Midbrain (tissue), 1 donor: ENCODE results near the gene ZFP62.

Experiments
- DNase-seq: peaks from one replicate; lab custom pipeline; 2025; lab: John Stamatoyannopoulos, UW

Gene ZFP62

DNA sequence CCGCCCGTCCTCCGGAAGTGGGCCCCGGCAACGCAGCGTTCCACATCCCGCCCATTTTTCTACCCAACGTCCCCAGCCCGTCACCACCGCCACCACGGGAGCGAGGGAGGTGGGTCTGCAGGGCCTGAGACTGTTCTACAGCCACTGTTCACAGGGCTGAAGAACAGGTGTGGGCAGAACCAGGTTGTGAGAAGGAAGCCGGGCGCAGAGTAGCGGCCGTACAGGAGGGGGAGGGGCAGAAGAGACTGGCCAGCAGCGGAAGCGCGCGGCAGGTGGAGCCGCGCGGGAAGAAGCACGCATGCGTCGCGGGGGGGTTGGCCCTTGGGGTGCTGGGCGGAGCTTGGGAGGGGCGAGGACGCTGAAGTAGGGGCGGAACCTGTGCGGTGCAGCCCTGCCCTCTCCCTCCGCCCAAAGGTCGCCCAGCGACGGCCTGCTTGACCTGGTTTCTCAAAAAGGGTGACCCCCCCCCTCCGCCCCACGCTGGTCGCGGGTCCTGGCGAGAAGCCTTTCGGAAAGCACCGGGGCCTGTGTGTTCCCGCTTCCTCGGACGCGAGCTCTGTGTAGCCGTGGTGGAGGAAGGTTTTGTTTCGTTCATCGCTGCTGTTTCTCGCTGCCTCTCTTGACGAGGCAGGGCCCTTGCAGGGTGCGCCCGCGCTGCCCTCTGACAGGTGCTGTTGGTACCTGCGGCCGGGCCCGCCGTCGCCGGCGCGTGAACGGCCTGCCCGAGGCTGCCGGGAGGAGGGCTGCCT is 50.7 kb downstream of the ZFP62 start:
- peak; percentile 98 for DNase-seq

GRCh38 chr5:180809403-180810209 is 51.5 kb downstream of the ZFP62 start:
- peak; percentile 86 for DNase-seq

DNA sequence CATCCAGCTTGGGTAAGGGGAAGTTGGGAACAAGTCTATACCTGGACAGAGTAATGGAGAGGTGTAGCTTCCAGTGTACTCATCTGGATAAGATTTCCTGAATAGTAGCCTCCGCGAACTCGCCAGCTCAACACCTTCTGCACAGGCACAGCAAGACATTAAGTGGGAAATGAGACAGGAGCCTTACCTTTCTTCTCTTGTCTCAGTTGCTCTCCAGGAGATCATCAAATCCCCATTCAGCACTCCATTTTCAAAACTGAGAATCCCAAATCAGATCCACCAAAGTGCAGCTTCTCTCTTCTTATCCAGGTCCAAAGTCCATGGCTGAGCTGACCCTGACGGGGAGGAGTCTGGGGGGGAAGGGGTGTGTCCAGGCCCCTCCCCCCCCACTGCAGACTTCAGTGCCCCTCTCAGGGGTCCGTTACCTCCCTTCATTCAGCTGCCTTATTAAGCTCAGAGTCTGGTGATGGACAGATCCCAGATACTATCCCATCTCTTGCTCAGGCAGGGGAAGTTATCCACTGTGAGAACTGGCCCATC is 52.5 kb downstream of the ZFP62 start:
- no peak for DNase-seq

GRCh38 chr5:180807654-180808414 is 53.2 kb downstream of the ZFP62 start:
- no peak for DNase-seq

DNA sequence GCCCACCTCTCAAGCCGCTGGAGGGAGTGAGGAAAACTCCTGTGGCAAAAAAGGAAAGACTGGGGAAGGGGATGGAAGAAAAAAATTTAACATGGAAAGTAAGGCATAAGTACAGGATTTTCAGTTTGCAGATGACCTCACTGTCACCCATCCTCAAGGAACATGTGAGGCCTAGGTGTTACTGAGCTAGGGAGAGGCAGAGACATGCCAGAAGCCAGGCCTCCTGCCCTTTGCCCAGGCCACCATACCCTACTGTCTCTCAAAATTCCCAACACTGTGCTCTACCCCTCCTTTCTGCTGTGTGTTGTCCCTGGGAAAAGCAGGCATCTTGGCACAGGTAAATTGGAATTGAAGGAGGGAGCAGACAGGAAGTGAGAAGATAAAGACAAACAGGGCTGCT is 54.0 kb downstream of the ZFP62 start:
- no peak for DNase-seq

- DNase-seq, result no peak
Observed at GRCh38 chr5:180806351-180807011, 54.6 kb downstream of the ZFP62 start.

DNA sequence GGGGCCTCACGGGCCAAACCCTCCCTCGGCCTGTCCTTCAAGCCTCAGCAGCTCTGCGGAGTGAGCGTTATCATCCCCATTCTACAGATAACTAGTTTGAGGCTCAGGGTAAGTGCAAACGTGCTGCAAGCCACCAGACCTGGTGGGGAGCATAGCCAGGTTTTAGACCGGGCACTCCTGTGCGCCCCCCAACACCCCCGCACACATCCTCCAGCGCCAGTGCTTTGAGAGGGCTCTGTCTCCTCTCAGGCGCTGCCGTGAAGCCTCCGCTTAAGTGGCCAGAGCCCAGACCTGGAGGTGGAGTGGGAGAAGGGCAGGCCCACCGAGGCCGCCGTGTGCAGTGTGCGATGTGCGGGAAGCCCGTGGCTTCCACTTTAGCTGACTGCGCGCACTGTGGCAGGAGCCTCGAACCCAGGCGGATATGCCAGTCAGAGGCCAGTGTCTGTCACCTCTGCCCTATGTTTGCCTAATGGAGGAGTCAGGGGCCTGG is 56.9 kb downstream of the ZFP62 start:
- no peak for DNase-seq

DNA sequence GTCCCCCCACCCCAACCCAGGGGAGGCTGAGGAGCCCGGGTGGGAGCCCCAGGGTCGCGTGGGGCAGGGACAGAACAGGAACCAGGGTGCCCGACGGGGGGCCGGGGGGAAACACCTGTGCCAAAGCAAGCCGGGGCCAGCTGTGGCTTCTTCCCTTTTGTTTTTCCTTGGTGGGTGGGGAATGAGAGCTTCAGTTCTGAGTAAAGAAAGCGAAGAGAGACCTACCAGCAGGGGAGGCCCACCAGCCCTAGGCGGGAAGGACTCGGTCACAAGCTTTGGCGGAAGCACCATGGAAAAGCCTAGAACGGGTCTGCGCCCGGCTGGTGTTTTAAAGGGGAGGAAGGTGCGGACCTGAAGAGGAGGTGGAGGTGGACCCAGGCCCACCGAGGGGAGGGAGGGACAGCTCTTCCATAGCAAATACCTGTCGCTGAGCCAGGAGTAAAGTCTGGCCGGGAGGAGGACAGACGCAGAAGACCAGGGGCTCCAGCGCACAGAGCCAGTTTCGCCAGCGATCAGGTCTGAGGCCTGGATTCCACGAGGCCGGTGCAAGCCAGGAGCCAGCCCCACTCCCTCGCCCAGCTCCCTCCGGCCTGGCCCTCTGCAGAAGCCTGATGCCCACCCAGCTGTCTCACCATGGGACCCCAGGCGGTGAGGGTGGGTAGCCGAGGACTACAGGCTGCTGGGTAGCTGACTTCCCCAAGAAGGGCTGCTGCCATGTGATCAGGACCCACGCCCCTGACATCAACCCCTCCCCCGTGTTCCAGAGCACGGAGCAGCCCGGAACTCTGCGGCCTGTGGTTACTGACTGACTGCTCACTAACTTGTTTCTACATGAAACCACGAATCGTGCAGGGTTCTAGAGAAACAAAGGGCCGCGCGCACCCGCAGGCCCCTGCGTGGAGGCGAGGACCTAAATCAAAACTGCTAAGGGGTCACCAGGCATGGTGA is 57.6 kb downstream of the ZFP62 start:
- DNase-seq, result peak; percentile 24

DNA sequence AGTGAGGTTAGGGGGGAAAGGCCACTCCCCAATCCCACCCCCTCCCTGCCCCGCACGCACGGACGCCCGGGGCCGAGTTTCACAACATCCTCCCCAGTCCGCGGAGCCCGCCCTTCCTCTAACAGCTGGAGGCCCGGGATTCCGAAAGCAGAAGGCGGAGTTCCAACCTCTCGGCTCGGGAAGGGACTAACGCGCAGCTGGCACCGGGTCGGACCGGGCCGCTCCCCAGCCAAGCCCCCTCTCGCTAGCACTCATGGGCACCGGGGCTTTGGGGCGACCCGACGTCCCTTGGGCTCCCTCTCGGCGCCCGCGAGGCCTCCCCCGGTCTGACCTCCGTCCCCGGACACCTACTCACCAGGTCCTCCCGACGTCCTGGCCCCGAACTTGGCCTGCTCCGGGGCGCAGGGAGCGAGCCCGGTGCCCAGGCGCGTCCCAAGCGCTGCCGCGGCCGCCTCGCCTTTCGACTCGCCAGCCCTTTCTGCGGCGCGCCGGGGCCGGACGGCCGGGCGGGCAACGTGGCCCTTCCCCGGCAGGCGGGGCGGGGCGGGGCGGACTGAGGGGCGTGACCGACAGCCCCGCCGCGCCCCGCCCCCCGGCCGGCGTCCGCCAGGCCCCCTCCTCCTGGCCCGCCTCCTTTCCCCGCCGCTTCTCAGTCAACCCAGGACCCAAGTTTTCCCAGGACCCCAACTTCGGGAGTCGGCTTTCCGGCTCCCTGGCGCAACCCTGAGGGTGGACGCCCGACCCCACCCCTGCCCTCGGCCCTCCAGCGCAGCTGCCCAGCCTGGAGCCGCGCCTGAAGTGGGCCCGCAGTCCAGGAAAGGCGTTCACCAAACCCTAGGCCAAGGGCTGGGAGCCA is 58.5 kb downstream of the ZFP62 start, which contains the start of gene MGAT1:
TSS of gene MGAT1 (minus strand) at position 482 of the 856 bp plus-strand sequence. CDS start 9,835 bp downstream, outside the sequence.
- DNase-seq, result peak; percentile 69

- DNase-seq, result no peak
Observed at GRCh38 chr5:180801596-180802324, 59.3 kb downstream of the ZFP62 start.

- no peak for DNase-seq
Observed at GRCh38 chr5:180799902-180800801, 60.9 kb downstream of the ZFP62 start.

DNA sequence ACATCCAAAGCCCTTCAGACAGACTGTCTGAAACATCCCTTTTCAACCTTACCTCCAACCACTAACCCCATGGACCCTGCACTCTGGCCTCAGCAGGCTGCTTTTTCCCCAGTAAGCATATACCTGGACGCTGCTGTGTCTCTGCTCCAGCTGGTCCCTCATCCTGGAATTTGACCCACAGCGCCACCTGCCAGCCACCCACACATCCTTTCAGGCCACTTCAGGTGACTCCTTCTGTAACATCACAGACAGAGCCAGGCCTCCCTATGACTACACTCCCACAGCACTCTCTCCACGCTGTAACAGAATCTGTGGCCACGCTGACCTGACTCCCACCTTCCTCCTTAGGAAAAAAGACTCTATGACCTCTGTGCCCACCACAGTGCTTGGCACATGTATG is 61.9 kb downstream of the ZFP62 start:
- no peak for DNase-seq

- no peak for DNase-seq
Observed at GRCh38 chr5:180798193-180798592, 62.9 kb downstream of the ZFP62 start.
